ENCODE measurements around the gene XYLT1.
"Not testable (repeated sequence)": the region's sequence is repeated elsewhere in the genome, so short reads cannot be mapped to it uniquely, and the experiment has no call there.

The XYLT1 gene

GRCh38 chr16:17312094-17312710 lies 158.6 kb downstream of the XYLT1 start:
- TF ChIP-seq CTCF (IDR thresholded peaks at IDR 0.05; ENCODE audit: insufficient read depth, low read depth, low read length, missing control alignments): no peak
- no peak overlapping the region for H3K4me3 ChIP-seq (ENCODE audit: low read length)
- DNase-seq (ENCODE audit: low read depth): peak; percentile 18

GRCh38 chr16:17311333-17312093 lies 159.2 kb downstream of the XYLT1 start:
- H3K4me3 ChIP-seq (ENCODE audit: low read length): no peak overlapping the region
- TF ChIP-seq CTCF (IDR thresholded peaks at IDR 0.05; ENCODE audit: insufficient read depth, low read depth, low read length, missing control alignments): no peak
- no peak for DNase-seq (ENCODE audit: low read depth)

DNA sequence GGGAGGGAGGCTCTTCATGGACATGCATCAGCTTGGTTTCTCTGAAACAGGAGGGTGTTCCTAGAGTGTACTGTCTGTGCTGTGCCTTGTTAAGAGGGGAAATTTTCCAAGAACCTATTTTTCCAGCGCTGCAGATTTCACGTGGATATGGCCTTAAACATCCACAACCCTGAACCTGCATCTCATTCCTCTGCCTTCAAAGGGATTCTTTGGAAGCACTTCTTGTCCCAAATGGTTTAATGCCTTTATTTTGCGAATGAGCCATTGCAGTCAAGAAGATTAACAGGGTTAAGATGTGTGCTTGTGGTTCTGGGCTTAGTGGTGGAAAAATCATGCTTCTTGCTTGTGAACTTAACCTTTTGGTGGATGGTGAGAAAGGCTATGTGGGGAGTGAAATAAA lies 161.2 kb downstream of the XYLT1 start:
- no peak overlapping the region for H3K4me3 ChIP-seq (ENCODE audit: low read length)
- no peak for DNase-seq (ENCODE audit: low read depth)
- TF ChIP-seq CTCF (IDR thresholded peaks at IDR 0.05; ENCODE audit: insufficient read depth, low read depth, low read length, missing control alignments): no peak

GRCh38 chr16:17308186-17308585 lies 162.6 kb downstream of the XYLT1 start:
- no peak overlapping the region for H3K4me3 ChIP-seq (ENCODE audit: low read length)
- DNase-seq (ENCODE audit: low read depth): no peak
- no peak for TF ChIP-seq CTCF (IDR thresholded peaks at IDR 0.05; ENCODE audit: insufficient read depth, low read depth, low read length, missing control alignments)

- DNase-seq (ENCODE audit: low read depth): no peak
- TF ChIP-seq CTCF (IDR thresholded peaks at IDR 0.05; ENCODE audit: insufficient read depth, low read depth, low read length, missing control alignments): no peak
- H3K4me3 ChIP-seq (ENCODE audit: low read length): no peak overlapping the region
Observed at GRCh38 chr16:17307504-17307903, 163.3 kb downstream of the XYLT1 start.

- no peak for DNase-seq (ENCODE audit: low read depth)
- no peak overlapping the region for H3K4me3 ChIP-seq (ENCODE audit: low read length)
- no peak for TF ChIP-seq CTCF (IDR thresholded peaks at IDR 0.05; ENCODE audit: insufficient read depth, low read depth, low read length, missing control alignments)
Observed at GRCh38 chr16:17306745-17307144, 164.0 kb downstream of the XYLT1 start.

- not testable (repeated sequence) for DNase-seq (ENCODE audit: low read depth); H3K4me3 ChIP-seq (ENCODE audit: low read length)
Observed at GRCh38 chr16:17306211-17306610, 164.5 kb downstream of the XYLT1 start.
